ENCODE results near the gene TNFRSF4. TPM values are rescaled to one million over a fixed set of nuclear protein-coding genes. Genes with fewer than 3 reads are reported as not detected.

TNFRSF4 gene
- total RNA-seq, 1 donor from 2014 or later = 4.2 TPM

DNA sequence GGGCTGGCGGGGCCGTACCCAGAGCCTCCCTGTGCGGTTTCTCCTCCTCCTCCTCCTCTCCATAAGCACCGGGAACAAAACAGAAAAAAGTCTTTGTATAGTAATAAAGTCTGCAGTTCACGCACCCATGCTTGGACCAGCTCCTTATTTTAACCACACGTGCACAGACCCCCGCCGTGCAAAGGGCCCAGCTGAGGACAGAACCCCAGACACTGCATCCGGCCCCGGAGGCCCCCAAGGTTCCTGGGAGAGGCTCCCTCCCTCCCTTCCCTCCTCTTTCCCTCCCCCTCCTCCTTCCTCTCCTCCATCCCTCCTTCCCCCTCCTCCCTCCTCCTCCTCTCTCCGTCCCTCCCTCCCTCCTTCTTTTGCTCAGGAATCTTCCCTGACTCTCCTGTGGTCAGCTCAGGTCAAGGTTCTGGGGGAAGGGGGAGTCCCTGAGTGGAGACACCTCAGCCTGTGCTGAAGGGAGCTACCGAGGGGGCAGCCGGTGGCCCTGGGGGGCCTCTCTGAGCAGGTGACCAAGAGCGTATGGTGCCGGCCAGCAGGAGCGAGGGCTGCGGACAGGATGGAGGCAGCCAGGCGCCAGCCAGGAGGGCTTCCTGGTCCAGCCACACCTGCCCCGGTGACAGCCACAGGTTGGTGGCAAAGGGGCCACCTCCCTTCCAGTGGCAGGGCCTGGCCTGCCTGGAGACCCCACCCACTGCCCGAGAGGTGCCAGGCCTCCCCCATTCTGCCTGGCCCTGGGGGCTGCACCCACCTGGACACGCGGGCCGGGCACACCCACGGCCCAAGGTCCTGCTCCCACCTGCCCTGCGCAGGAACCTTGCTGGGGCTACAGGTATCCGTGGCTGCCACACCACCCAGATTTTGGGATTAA lies 43.5 kb downstream of the TNFRSF4 start:
- no peak for DNase-seq (ENCODE audit: low read depth in 2 of 2)

DNA sequence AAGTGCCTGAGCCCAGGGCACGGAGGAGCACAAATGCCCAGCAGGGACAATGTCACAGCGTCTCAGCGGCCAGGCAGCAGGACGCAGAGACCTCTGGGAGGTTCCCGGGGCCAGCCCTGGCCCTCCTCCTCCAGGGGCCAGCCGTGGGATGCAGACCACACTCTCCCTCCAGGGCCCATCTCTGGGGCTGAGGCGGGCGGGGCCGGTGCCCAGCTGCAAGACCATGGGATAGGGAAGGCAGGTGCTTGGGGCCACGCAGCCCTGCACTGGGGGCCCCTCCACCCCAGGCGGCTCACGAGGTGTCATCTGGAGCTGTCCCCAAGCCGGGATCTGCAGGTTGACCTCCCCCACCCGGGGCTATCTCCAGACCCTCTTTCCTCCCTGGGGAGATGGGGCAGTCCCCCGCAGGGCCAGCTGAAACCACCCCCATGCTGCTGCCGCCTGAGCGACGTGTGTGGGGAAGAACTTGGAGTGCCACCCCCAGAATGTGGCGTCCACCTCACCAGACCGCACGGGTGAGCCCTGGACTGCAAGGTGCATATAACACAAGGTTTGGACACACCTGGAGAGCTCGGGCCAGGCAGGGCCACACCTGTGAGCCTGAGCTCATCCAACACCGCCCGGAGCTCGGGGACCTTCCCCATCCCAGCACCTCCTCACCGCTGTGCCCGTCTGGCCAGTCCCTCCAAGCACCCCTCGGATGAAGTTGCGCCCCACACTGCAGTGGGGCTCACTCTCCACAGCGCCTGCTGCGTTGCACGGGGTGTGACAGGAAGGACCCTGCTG lies 44.3 kb downstream of the TNFRSF4 start:
- DNase-seq (ENCODE audit: low read depth in 2 of 2) = no peak

DNA sequence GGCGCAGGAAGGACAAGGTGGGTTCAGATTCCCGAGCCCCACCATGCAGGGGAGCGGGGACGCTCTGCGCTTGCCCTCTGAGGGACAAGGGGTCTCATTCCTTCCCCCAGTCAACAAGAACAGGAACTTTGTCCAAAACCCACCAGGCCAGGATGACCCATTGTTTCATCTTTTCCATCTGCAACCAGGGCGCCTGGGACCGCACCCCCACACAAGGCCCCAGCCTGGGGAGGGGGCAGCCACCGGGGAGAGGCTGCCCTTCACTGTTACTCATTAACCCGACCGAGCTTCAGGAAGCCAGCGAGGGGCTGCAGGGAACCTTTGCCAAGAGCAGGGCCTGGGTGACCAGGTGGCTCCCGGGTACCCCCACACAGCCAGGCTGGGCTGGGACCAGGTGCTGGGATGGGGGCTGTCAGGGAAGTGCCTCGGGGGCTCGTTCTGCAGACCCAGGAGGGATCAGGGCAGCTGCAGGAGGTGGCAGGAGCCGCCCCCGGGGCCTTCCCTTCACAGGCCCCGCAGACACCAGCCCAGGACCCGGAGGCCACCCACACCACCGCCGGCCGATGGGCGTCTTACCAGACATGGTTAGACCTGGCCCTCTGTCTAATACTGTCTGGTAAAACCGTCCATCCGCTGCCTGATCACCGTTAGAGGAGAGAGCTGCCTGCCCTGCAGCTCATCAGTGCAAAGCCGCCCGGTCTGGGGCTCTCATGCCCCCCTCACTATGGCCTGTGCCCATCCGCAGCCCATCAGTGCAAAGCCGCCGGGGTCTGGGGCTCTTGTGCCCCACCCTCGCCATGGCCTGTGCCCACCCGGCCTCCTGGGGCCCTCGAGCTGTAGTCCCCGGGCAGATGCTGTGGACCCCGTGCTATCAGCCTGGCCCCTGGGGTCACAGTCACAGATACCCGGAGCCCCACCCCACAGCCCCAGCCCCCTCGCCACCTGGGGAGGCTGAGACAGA lies 45.2 kb downstream of the TNFRSF4 start:
- no peak for DNase-seq (ENCODE audit: low read depth in 2 of 2)

DNA sequence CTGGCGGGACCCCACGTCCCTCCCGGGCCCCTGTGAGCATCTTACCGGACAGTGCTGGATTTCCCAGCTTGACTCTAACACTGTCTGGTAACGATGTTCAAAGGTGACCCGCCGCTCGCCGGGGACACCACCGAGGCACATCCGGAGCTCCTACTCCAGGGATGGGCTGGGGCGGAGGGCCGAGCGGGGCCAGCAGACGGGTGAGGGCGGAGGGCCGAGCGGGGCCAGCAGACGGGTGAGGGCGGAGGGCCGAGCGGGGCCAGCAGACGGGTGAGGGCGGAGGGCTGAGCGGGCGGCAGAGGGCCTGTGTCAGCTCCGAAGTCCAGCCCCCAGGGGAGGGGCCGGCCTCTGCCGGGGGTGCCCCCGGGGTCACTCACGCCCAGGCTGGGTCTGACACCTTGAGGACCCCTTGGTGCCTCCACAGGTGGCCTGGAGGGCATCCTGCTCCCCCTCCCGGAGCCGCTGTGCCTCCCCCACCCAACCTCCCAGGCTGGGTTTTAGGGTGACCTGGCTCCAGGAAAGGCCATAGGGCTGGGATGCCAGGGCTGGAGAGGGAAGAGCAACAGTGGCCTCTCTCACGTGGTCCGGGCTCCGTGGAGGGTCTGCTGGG lies 46.0 kb downstream of the TNFRSF4 start:
- no peak for DNase-seq (ENCODE audit: low read depth in 2 of 2)

DNA sequence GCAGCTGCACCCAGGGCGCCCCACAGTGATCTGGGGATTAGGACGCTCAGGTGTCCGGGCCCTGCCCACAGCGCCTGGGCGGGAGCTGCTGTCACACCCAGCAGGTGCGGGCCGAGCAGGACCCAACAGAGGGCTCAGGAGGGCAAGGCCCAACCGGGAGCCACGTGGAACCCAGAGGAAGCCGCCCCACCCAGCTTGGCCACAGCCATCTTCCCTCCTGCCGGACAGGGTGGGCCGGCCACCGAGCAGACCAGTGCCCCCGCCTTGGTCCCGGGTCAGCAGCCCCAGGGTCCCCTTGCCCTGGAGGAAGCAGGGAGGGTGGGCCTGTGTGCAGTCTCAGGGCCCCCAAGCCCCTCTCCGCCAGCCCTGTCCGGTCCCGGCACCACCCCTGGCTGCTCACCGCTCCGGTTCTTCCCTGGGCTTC lies 46.5 kb downstream of the TNFRSF4 start:
- no peak for DNase-seq (ENCODE audit: low read depth in 2 of 2)

DNA sequence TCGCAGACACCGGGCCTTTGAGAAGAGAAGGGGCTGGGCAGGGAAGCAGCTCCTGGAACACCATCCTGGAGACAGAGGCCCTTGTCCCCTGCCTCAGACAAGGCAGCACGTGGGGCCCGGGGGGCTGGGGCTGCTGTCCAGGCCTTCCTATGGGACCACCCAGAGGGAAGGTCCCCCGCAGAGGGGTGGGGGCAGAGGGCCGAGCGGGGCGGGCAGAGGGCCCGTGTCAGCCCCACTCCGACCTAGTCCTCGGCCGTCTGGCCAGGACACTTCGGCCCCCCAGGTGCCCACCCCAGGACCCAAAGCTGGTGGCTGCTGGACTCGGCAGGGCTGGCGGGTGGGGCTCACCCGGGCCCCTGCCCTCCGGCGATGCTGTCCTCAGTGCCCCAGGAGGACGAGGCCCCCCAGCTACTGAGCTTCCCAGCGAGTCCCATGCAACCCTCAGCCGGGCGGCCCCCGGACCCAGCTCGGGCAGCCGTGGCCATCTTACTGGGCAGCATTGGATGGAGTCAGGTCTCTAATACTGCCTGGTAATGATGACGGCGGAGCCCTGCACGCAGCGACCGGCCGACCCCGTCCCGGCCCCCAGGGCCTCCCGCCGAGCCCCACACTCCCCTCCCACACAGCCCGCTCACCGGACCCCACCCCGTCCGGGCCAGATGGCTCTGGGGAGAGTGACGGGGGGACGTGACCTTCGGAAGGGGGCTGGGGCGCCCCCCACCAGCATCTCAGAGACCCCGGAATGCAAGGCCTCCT lies 47.1 kb downstream of the TNFRSF4 start:
- DNase-seq (ENCODE audit: low read depth in 2 of 2) = no peak

DNA sequence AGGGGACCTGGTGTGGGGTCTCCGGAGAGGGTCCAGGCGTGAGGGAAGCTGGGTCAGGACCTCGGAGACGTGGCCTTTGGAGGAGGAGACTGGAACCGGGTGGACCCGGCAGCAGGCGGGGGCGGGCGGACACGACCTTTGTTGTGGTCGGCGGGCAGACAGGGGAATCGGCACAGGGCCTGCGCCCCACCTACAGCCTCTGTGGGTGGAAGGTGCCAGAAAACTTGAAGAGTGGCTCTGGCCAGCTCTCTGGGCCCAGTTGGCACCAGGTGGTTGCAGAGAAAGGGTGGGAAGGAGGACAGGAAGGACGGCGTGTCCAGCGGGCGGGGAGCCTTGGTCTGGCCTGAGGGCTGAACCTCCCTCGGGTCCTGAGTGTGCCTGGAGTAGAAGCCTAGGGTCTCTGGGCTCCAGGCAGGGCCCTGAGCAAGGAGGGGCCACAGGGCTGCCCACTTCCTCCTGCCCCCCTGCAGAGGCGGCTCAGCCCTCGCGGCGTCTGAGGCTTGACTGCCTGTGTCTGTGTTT lies 48.0 kb downstream of the TNFRSF4 start:
- DNase-seq (ENCODE audit: low read depth in 2 of 2) = no peak

DNA sequence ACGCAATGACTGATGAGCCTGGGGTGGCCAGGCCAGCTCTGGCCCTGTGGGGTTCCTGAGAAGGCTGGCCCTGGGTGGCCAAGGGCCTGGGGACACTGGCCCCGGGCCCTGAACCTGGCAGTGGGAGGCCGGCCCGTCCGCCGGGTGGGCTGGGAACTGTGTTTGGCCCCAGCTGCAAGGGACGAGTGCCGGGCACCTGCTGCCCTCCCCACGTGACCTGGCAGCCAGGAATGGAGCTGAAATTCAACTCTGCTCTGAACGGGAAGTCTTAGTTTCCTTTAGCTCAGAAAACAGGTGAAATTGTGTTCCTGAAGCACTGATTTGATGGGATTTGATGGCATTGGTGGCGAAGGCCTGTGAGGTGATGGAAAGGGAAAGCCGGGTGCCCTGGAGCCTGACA lies 48.5 kb downstream of the TNFRSF4 start:
- DNase-seq (ENCODE audit: low read depth in 2 of 2) = no peak

DNA sequence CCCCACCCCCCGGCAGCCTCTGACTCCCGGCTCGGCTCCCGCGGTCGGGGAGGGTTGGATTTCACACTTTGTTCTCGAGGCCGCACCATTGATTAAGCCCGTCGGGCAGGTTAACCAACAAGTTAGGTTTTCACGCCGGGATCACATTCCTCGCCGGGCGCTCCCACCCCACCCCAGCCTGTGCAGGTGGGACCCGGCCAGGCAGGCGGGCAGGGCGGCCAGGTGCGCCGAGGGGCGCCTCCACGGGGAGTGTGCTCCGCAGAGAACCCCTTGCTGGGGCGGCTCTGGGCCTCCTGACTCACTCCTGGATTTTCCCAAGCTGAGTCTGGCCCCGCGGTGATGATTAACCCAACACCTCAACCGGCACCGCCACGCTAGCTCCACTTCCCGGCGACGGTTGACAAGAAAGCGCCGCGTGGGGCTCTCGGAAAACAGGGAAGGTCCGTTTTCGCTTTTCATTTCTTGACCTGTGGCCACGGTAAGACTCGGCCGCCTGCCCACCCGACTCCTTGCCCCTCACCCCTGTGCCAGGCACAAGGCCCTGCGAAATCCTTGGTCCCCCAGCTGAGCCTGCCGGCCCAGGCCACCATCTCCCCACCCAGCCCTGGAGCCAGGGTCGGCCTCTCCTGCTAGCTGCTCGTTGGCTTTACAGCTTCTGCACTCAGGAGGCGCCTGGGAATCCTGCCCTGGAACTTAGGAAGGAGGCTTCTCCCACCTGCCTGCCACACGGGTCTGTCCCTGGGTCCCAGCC lies 49.1 kb downstream of the TNFRSF4 start:
- DNase-seq (ENCODE audit: low read depth in 2 of 2) = no peak

DNA sequence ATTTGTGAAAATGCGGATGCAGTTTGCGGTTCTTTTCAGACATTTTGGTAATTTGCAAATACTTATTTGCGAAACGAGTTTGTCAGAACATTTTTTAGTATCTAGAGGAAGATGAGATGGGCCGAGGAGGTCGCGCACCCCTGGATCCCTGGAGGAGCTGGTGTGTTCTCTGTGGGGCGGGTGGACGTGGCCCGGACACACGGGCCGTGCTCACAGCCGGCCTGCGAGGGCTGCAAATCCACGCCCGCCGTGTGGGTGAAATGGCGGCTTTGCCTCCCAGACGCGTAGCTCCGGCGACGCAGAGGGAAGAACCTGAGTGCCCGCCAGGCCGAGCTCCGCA lies 49.6 kb downstream of the TNFRSF4 start:
- DNase-seq (ENCODE audit: low read depth in 2 of 2) = no peak

DNA sequence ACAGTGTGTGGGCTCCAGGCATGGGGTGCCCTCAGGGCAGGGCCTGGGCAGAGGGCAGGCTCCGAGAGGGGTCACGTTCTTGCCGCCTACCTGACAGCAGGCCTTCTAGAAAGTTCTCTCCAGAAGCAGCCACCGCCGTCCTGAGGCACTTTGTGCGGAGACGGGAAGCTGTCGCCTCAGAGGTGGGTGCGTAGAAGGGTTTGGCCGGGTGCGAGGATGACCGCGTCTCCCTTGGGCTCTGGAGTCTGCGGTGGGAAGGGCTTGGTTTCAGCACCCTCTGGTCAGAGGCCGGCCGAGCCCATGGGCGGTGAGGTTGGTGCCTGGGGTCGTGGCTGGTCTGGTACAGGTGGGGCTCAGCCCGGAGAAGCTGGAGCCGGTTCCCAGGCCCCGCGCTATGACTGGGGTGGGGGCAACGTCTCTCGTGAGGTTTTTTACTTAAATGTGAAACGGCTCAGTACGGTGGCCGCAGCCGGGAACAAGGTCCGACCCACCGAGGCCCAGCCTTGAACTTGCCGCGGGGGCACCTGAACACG lies 50.3 kb downstream of the TNFRSF4 start:
- DNase-seq (ENCODE audit: low read depth in 2 of 2) = no peak

DNA sequence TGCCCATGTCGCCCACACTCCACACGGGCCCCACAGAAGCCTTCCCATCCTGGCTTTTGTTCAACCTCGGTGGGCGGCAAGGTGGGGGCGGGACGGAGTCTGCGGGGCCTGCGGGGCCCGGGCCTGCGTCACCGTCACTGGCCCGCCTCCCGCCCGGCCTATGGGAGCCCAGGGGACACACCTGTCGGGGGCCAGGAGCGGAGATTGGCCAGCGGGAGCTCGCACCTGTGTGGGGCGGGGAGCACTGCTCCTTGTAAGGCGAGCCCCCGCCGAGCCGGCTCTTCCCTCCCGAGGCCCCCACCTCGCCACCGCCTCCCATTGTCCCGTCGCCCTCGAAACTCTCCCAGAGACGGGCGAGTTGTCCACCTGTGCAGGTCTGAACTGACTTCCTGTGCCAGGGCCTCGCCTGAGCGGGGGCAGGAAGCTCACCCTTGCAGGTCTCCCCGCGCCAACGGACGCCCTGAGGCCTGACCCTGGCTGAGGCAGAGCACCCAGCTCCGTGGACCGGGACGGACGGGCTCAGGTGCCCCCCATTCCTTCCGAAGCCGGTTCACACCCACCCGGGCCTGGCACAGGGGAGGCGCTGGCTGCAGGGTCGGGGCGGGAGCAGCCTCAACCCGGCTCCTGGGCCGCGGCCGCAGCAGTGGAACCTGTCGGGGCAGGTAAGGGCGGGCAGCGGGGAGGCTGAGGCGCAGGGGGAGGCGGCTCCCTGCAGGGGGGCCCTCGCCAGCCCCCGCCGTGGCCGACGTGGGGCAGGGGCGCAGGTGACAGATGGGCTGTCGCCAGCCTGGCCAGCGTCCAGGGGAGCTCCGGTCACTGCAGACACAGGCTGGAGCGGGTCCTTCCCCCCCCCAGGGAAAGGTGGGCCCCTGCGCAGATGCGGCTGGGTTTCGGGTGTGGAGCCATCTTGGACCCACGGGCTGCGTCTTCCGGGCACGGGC lies 51.1 kb downstream of the TNFRSF4 start:
- DNase-seq (ENCODE audit: low read depth in 2 of 2) = no peak

DNA sequence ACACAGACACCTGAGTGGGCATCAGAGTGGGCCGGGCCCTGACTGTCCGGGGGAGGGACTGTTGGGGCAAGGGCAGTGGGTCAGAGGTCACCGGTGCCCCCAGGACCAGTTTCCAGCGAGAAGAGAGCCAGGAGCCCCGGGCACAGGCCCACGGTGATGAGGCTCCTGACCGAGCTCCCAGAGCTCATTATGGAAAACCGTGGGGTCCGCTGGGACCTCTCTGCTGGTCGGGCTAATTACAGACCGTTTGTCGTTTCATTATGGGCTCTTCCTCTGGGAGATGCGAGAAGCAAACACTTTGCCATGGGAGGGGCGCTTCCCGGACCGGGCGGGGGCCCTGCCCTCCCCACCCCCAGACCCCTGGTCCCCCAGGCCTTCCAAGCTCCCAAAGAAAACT lies 52.3 kb downstream of the TNFRSF4 start:
- DNase-seq (ENCODE audit: low read depth in 2 of 2) = no peak

Other genes starting within 250 kb of the TNFRSF4 start
- under 0.01 and 0.22 TPM in 2 replicates for gene PLEKHN1, start 247.7 kb downstream of the TNFRSF4 start, total RNA-seq
- not detected in 2 replicates for gene PERM1, start 232.1 kb downstream of the TNFRSF4 start, total RNA-seq
- 23.3 and 24.8 TPM in 2 replicates for gene HES4, start 214.1 kb downstream of the TNFRSF4 start, total RNA-seq
- 109 TPM in 2 replicates for gene ISG15, start 200.7 kb downstream of the TNFRSF4 start, total RNA-seq
- 35.7 and 53.8 TPM in 2 replicates for gene AGRN, start 194.0 kb downstream of the TNFRSF4 start, total RNA-seq
- not detected in 2 replicates for gene RNF223, start 139.8 kb downstream of the TNFRSF4 start, total RNA-seq
- 4.8 and 5.2 TPM in 2 replicates for gene C1orf159, start 98.1 kb downstream of the TNFRSF4 start, total RNA-seq
- gene TTLL10, start 40.3 kb downstream of the TNFRSF4 start, total RNA-seq = not detected in 2 replicates
- 0.22 and 0.60 TPM in 2 replicates for gene TNFRSF18, start 7.6 kb downstream of the TNFRSF4 start, total RNA-seq
- 59.3 and 93.5 TPM in 2 replicates for gene SDF4, start 17.8 kb upstream of the TNFRSF4 start, total RNA-seq
- gene B3GALT6, start 18.1 kb upstream of the TNFRSF4 start, total RNA-seq = 14.8 and 30.4 TPM in 2 replicates
- 0.20 and 0.22 TPM in 2 replicates for gene C1QTNF12, start 32.6 kb upstream of the TNFRSF4 start, total RNA-seq
- gene UBE2J2, start 59.7 kb upstream of the TNFRSF4 start, total RNA-seq = 28.1 and 34.9 TPM in 2 replicates
- gene SCNN1D, start 66.3 kb upstream of the TNFRSF4 start, total RNA-seq = under 0.01 and 0.20 TPM in 2 replicates
- 10.0 and 14.7 TPM in 2 replicates for gene ACAP3, start 93.8 kb upstream of the TNFRSF4 start, total RNA-seq
- 6.9 and 8.1 TPM in 2 replicates for gene PUSL1, start 94.4 kb upstream of the TNFRSF4 start, total RNA-seq
- 44.9 and 50.4 TPM in 2 replicates for gene INTS11, start 110.5 kb upstream of the TNFRSF4 start, total RNA-seq
- 10.7 and 16.3 TPM in 2 replicates for gene CPTP, start 110.6 kb upstream of the TNFRSF4 start, total RNA-seq
- gene TAS1R3, start 117.1 kb upstream of the TNFRSF4 start, total RNA-seq = under 0.01 and 0.20 TPM in 2 replicates
- 19.4 and 39.7 TPM in 2 replicates for gene DVL1, start 135.3 kb upstream of the TNFRSF4 start, total RNA-seq
- 0.20 and 0.44 TPM in 2 replicates for gene MXRA8, start 144.4 kb upstream of the TNFRSF4 start, total RNA-seq
- 83.2 and 87.7 TPM in 2 replicates for gene AURKAIP1, start 161.1 kb upstream of the TNFRSF4 start, total RNA-seq
- 36.0 and 57.9 TPM in 2 replicates for gene CCNL2, start 185.2 kb upstream of the TNFRSF4 start, total RNA-seq
- 79.8 and 90.2 TPM in 2 replicates for gene MRPL20, start 193.1 kb upstream of the TNFRSF4 start, total RNA-seq
- gene ANKRD65, start 207.1 kb upstream of the TNFRSF4 start, total RNA-seq = under 0.01 and 0.22 TPM in 2 replicates
- 2.2 and 5.0 TPM in 2 replicates for gene VWA1, start 221.5 kb upstream of the TNFRSF4 start, total RNA-seq
- under 0.01 TPM in 2 replicates for gene ATAD3C, start 235.5 kb upstream of the TNFRSF4 start, total RNA-seq

All from lung microvascular endothelial cell (primary cell).